K562 (cell line): ENCODE measurements around the gene WNT7B. TPM values are rescaled to one million over a fixed set of nuclear protein-coding genes. Genes with fewer than 3 reads are reported as not detected.

ENCODE experiments used
- ATAC-seq: fragments of 200-7000 bp; cut with Tn5 transposase; 3 replicates; pipeline ENCODE4 v1.9.1; 2020; ENCODE audit warnings: moderate library complexity
- BruUV-seq: library from RNA; stranded (reverse); fragments of 400-500 nt; replicated peaks from 2 replicates; lab custom pipeline; 2021; lab: Mats Ljungman, UMichigan
- CTCF ChIA-PET: fragments of 300-600 bp; formaldehyde crosslinking; extraction: SDS; loops from one replicate; lab custom pipeline; 2021; ENCODE audit warnings: low intra/inter-chr PET ratio; lab: Yijun Ruan, JAX
- POLR2A ChIA-PET: fragments of 300-600, 350-650 bp; sonication (Branson Sonifier 250); formaldehyde crosslinking; extraction: SDS; loops from one replicate; lab custom pipeline; 2021; ENCODE audit warnings: antibody characterized with exemption, inconsistent platforms; lab: Yijun Ruan, JAX
- DNase-seq, 4 experiments: peaks; one replicate each; pipeline versions ENCODE4 v3.0.0 to v3.0.0-alpha.2; 2011 to 2018; ENCODE audit warnings: low spot score in 3 of 4, mixed read lengths in 3 of 4; ENCODE audit errors: extremely low read depth in 1 of 4
- FAIRE-seq: peaks from 2 replicates; lab custom pipeline; 2011; peaks lifted over from hg19 to GRCh38; lab: Jason Lieb, UNC
- H2AFZ ChIP-seq: 2 replicates; pipeline ENCODE4 v1.6.0; 2011; ENCODE audit warnings: low read depth, low read length, control low read depth, inconsistent platforms
- H3K27ac ChIP-seq: fragments of 200-600 bp; 3 replicates; pipeline ENCODE4 v1.8.0; 2011; ENCODE audit warnings: low read depth, mild to moderate bottlenecking, control low read depth, inconsistent platforms, low read length, moderate library complexity, mixed read lengths; ENCODE audit errors: extremely low read depth
- H3K27me3 ChIP-seq, 2 experiments: fragments of 300-600 bp in 1 of 2; 2 replicates in 1 of 2; 3 replicates in 1 of 2; pipeline versions ENCODE4 v1.6.0 to v1.8.0; 2011; ENCODE audit warnings: inconsistent platforms in 2 of 2, low read length in 2 of 2, mild to moderate bottlenecking in 1 of 2, mixed read lengths in 1 of 2, moderate library complexity in 1 of 2; ENCODE audit not compliant: control insufficient read depth in 2 of 2, insufficient read depth in 2 of 2
- H3K36me3 ChIP-seq: fragments of 300-600 bp; 3 replicates; pipeline ENCODE4 v1.8.0; 2011; ENCODE audit warnings: mild to moderate bottlenecking, low read length, inconsistent platforms; ENCODE audit not compliant: control insufficient read depth, insufficient read depth
- H3K4me1 ChIP-seq, 2 experiments: fragments of 200-600 bp in 1 of 2; replicated peaks in 1 of 2; 2 replicates in 1 of 2; 3 replicates in 1 of 2; pipeline versions ENCODE4 v1.5.1 to v1.8.0; 2011; ENCODE audit warnings: inconsistent platforms in 2 of 2, low read length in 2 of 2, mild to moderate bottlenecking in 1 of 2, mixed read lengths in 1 of 2, moderate library complexity in 1 of 2; ENCODE audit not compliant: control insufficient read depth in 2 of 2, insufficient read depth in 2 of 2
- H3K4me2 ChIP-seq: 2 replicates; pipeline ENCODE4 v1.6.1; 2011; ENCODE audit warnings: low read length, control low read depth, inconsistent platforms, mixed read lengths; ENCODE audit not compliant: insufficient read depth
- H3K4me3 ChIP-seq: fragments of 200-600 bp; sonication (generic), shearing (Covaris generic); 2 replicates; pipeline ENCODE4 v1.5.1; 2016; ENCODE audit warnings: control low read depth, inconsistent platforms
- H3K79me2 ChIP-seq: fragments of 200-600 bp; 3 replicates; pipeline ENCODE4 v1.8.0; 2011; ENCODE audit warnings: low read length, inconsistent platforms; ENCODE audit not compliant: control insufficient read depth, insufficient read depth
- H3K9ac ChIP-seq, 2 experiments: 2 replicates each; pipeline versions ENCODE4 v1.6.0 to v1.6.1; 2011; ENCODE audit warnings: low read depth in 2 of 2, low read length in 2 of 2, control low read depth in 1 of 2, inconsistent platforms in 1 of 2, mild to moderate bottlenecking in 1 of 2, mixed read lengths in 1 of 2; ENCODE audit not compliant: insufficient read depth in 1 of 2
- H3K9me1 ChIP-seq: one replicate; pipeline ENCODE4 v1.6.0; 2011; ENCODE audit warnings: inconsistent platforms, mild to moderate bottlenecking, low read length, moderate library complexity; ENCODE audit not compliant: control insufficient read depth, insufficient read depth
- H3K9me3 ChIP-seq: replicated peaks from 2 replicates; pipeline ENCODE4 v1.5.1; 2011; ENCODE audit warnings: low read depth, low read length, inconsistent platforms; ENCODE audit not compliant: control insufficient read depth, insufficient read depth
- H4K20me1 ChIP-seq: replicated peaks from 2 replicates; pipeline ENCODE4 v1.6.1; 2011; ENCODE audit warnings: low read length, inconsistent platforms, mixed read lengths; ENCODE audit not compliant: control insufficient read depth, insufficient read depth
- GTF2F1 ChIP-seq: IDR thresholded peaks from 2 replicates; pipeline ENCODE4 v1.6.1; 2011; ENCODE audit warnings: low read depth, low read length, improper control_type of control experiment
- IRF2 ChIP-seq: sonication (generic); formaldehyde crosslinking; IDR thresholded peaks from 2 replicates; pipeline ENCODE4 v1.8.1; 2022; ENCODE audit warnings: mild to moderate bottlenecking, missing genetic modification reagents
- POLR2A ChIP-seq: fragments of 450-650 bp; conservative IDR thresholded peaks from 2 replicates; pipeline ENCODE4 v1.6.1; 2016
- SRSF9 ChIP-seq: fragments of 200-400 bp; formaldehyde crosslinking; IDR thresholded peaks from 2 replicates; pipeline ENCODE4 v1.6.1; 2017; ENCODE audit warnings: low read depth, low read length, borderline replicate concordance
- XRCC5 ChIP-seq: fragments of 200-400 bp; formaldehyde crosslinking; IDR thresholded peaks from 2 replicates; pipeline ENCODE4 v1.6.1; 2017; ENCODE audit warnings: low read depth, mild to moderate bottlenecking, low read length
- ZBTB12 ChIP-seq: fragments of 250-450 bp; sonication (Bioruptor Pico); IDR thresholded peaks from 2 replicates; pipeline ENCODE4 v1.4.0; 2020
- ZFP36 ChIP-seq: fragments of 150-350 bp; IDR thresholded peaks from 2 replicates; pipeline ENCODE4 v1.6.1; 2018; ENCODE audit warnings: low read length, low read depth; ENCODE audit not compliant: partially characterized antibody
- ZNF134 ChIP-seq: fragments of 250-450 bp; sonication (Bioruptor Pico); conservative IDR thresholded peaks from 2 replicates; pipeline ENCODE4 v1.4.0; 2020
- ZNF395 ChIP-seq: fragments of 200-800 bp; sonication (Bioruptor generic); IDR thresholded peaks from 2 replicates; pipeline ENCODE4 v1.6.1; 2017; ENCODE audit warnings: missing genetic modification characterization, missing compliant biosample characterization
- ZNF583 ChIP-seq: fragments of 250-450 bp; sonication (Bioruptor Pico); IDR thresholded peaks from 2 replicates; pipeline ENCODE4 v1.4.0; 2020
- ZNF655 ChIP-seq: fragments of 250-450 bp; sonication (Bioruptor Pico); IDR thresholded peaks from 2 replicates; pipeline ENCODE4 v1.5.0; 2021
- WGBS: fragments of 100-300 bp; shearing (Covaris generic); methylation state at CpG from one replicate; pipeline ENCODE4 v1.1.6; 2016; ENCODE audit warnings: low coverage, mixed read lengths; ENCODE audit not compliant: insufficient coverage; ENCODE audit errors: missing lambda C conversion rate; 5-methylcytosine and 5-hydroxymethylcytosine counted together
- in situ Hi-C: fragments of 300-500 bp; cut with MboI; formaldehyde crosslinking; loops from 4 replicates; pipeline ENCODE4 v1.15.0; 2018; ENCODE audit warnings: inconsistent platforms, mixed read lengths
- intact Hi-C: fragments of 100-400 bp; cut with micrococcal nuclease; formaldehyde crosslinking; loops from 2 replicates; pipeline ENCODE4 v1.14.2; 2022
- polyA plus RNA-seq, 8 experiments: library from polyadenylated mRNA; depleted of rRNA in 4 of 8; stranded (reverse) in 5 of 8; unstranded in 3 of 8; fragments of >200 nt; fragmentation: Nextera tagmentation in 2 of 8; fragmentation: Illumina TruSeq in 1 of 8; extraction: Ambion mirVana in 2 of 8; extraction: Trizol in 1 of 8; gene quantifications; 2 replicates each; pipeline versions ENCODE4 v1.2.1 to v1.2.3, GENCODE V29; 2011 to 2014; ENCODE audit warnings: inconsistent platforms in 1 of 8, missing spikeins in 1 of 8
- total RNA-seq, 7 experiments: library from RNA; depleted of rRNA in 6 of 7; stranded (reverse); fragments of >200 nt in 6 of 7; fragmentation: Illumina TruSeq in 2 of 7; extraction: Trizol in 2 of 7; gene quantifications; 2 replicates each; pipeline versions ENCODE4 v1.2.1 to v1.2.3, GENCODE V29; 2011 to 2021; ENCODE audit warnings: low replicate concordance in 1 of 7

Gene WNT7B
- total and polyA plus RNA-seq, 9 of the 15 experiments (the other 6 are each of a cell fraction or from before 2014, with no cell fraction given) = not detected

GRCh38 chr22:45906946-45907345 is 70.0 kb downstream of the WNT7B start:
- in situ Hi-C loops = no loop called here
- TF ChIP-seq GTF2F1 = no peak
- TF ChIP-seq ZFP36 = peak; percentile 74
- H3K9ac ChIP-seq = no peak overlapping the region; a peak in 1 of 4 replicates
- no peak overlapping the region for H3K27ac ChIP-seq
- H3K9me3 ChIP-seq = no peaks in the 10 kb centered on the region
- no peaks in the 10 kb centered on the region; the same call in 1 of the 2 replicates for H4K20me1 ChIP-seq
- intact Hi-C loops = no loop called here
- peaks cover 0 to 6% of the 10 kb centered on the region in 2 experiments; a peak in 2 of 5 replicates for H3K4me1 ChIP-seq
- WGBS = 0% methylated on average over 7 of the region's 13 CpGs
- H3K4me3 ChIP-seq = no peak overlapping the region
- DNase-seq = no peak
- no peak overlapping the region for H3K4me2 ChIP-seq
- ChIA-PET POLR2A (no interaction called here), CTCF (no interaction called here)
- H3K79me2 ChIP-seq = no peaks in the 10 kb centered on the region
- H3K27me3 ChIP-seq = peaks cover 13 to 53% of the 10 kb centered on the region in 2 experiments; a peak in 4 of 5 replicates
- FAIRE-seq = no peak
- ATAC-seq = no peak
- H2AFZ ChIP-seq = no peak overlapping the region
- H3K9me1 ChIP-seq = no peaks in the 10 kb centered on the region
- no TSS peak for BruUV-seq
- no peaks in the 10 kb centered on the region for H3K36me3 ChIP-seq

- Histone ChIP-seq H3K4me3 (no peak overlapping the region), H4K20me1 (no peaks in the 10 kb centered on the region; the same call in 1 of the 2 replicates), H3K27ac (no peak overlapping the region), H3K9me1 (no peaks in the 10 kb centered on the region), H3K4me2 (no peak overlapping the region), H3K36me3 (no peaks in the 10 kb centered on the region), H3K9me3 (no peaks in the 10 kb centered on the region), H3K4me1 (peaks cover 0 to 3% of the 10 kb centered on the region in 2 experiments; a peak in 2 of 5 replicates), H3K27me3 (peaks cover 13 to 53% of the 10 kb centered on the region in 2 experiments; a peak in 4 of 5 replicates), H3K9ac (no peak overlapping the region; a peak in 1 of 4 replicates), H3K79me2 (no peaks in the 10 kb centered on the region), H2AFZ (no peak overlapping the region)
- ATAC-seq = no peak
- 2% methylated on average over 17 of the region's 33 CpGs for WGBS
- ChIA-PET POLR2A (interaction anchor here (0.6 kb wide), 1 partner anchor 292 kb away, joined by 3 read pairs; no protein-coding TSS in a partner anchor), CTCF (no interaction called here)
- intact Hi-C loops (no loop called here), in situ Hi-C loops (no loop called here)
- no TSS peak for BruUV-seq
- no peak for DNase-seq
- no peak for FAIRE-seq
- TF ChIP-seq ZNF655 (CRISPR knock-in tag) = no peak
- TF ChIP-seq XRCC5 = no peak
- TF ChIP-seq SRSF9 = no peak
- no peak for TF ChIP-seq GTF2F1
- no peak for TF ChIP-seq ZNF134
- no peak for TF ChIP-seq ZNF395 (CRISPR knock-in tag)
- TF ChIP-seq ZNF583 (CRISPR knock-in tag) = no peak
- TF ChIP-seq POLR2A = no peak
- TF ChIP-seq IRF2 (CRISPR knock-in tag) = no peak
- TF ChIP-seq ZBTB12 = no peak
Measured at GRCh38 chr22:45905924-45906865, 70.8 kb downstream of the WNT7B start.
